Heart left ventricle (tissue), 16 donors: Measurements from ENCODE around the gene FATE1. TPM values are rescaled to one million over a fixed set of nuclear protein-coding genes. Genes with fewer than 3 reads are reported as not detected.
A peak's percentile ranks its signal among the peaks of the same experiment; 100 is the strongest.

ENCODE experiments used
- ATAC-seq, 4 donors: fragments of 200-7000 bp; cut with Tn5 transposase; one replicate each; pipeline ENCODE4 v1.9.1; 2020 to 2022; ENCODE audit warnings: moderate library complexity in 4 of 4, mild to moderate bottlenecking in 3 of 4, moderate number of reproducible peaks in 1 of 4
- DNase-seq, 5 donors: peaks; one replicate each; pipeline ENCODE4 v3.0.0-alpha.2; 2020
- H3K27ac ChIP-seq, 12 donors: fragments of 200-600 bp; sonication (generic) in 4 of 12; one replicate each; pipeline versions ENCODE4 v1.5.0 to v1.8.0; 2016 to 2022; ENCODE audit warnings: mild to moderate bottlenecking in 2 of 12
- H3K27me3 ChIP-seq, 9 donors: fragments of 200-600 bp; sonication (generic) in 2 of 9; one replicate each; pipeline versions ENCODE4 v1.5.1 to v1.8.0; 2016 to 2022; ENCODE audit warnings: mild to moderate bottlenecking in 3 of 9
- H3K36me3 ChIP-seq, 9 donors: fragments of 200-600 bp; sonication (generic) in 2 of 9; one replicate each; pipeline versions ENCODE4 v1.5.0 to v1.8.0; 2018 to 2022; ENCODE audit warnings: mild to moderate bottlenecking in 2 of 9
- H3K4me1 ChIP-seq, 12 donors: fragments of 200-600 bp; sonication (generic) in 4 of 12; one replicate each; pipeline versions ENCODE4 v1.5.0 to v1.8.0; 2016 to 2022; ENCODE audit warnings: mild to moderate bottlenecking in 3 of 12
- H3K4me3 ChIP-seq, 12 donors: fragments of 200-600 bp; sonication (generic) in 4 of 12; one replicate each; pipeline versions ENCODE4 v1.5.0 to v1.8.0; 2017 to 2022; ENCODE audit warnings: mild to moderate bottlenecking in 9 of 12, moderate library complexity in 4 of 12
- H3K9me3 ChIP-seq, 12 donors: fragments of 200-600 bp; sonication (generic) in 4 of 12; one replicate each; pipeline versions ENCODE4 v1.5.0 to v1.8.0; 2016 to 2022; ENCODE audit warnings: mild to moderate bottlenecking in 1 of 12
- CTCF ChIP-seq, 12 donors: fragments of 200-600 bp; sonication (generic) in 4 of 12; IDR thresholded peaks; one replicate each; pipeline versions ENCODE4 v1.5.0 to v1.8.0; 2018 to 2022; ENCODE audit warnings: antibody characterized with exemption in 12 of 12, mild to moderate bottlenecking in 5 of 12
- POLR2A ChIP-seq, 2 donors: fragments of 450-650 bp; IDR thresholded peaks; one replicate each; pipeline ENCODE4 v1.6.1; 2017; ENCODE audit warnings: antibody characterized with exemption in 2 of 2, mild to moderate bottlenecking in 2 of 2, moderate library complexity in 2 of 2
- WGBS, 4 donors: extraction: QIAGEN DNeasy Blood & Tissue Kit in 2 of 4; methylation state at CpG; one replicate each; pipeline versions ENCODE4 v1.1.5 to v1.1.7; 2013 to 2018; 5-methylcytosine and 5-hydroxymethylcytosine counted together
- intact Hi-C, 10 donors: fragments of 100-400 bp; cut with DNase I; formaldehyde crosslinking; loops; one replicate each; pipeline versions ENCODE4 v1.11.1 to v1.14.2; 2022
- polyA plus RNA-seq, 2 donors: library from polyadenylated mRNA; stranded (reverse); fragments of 200-250 nt; gene quantifications; one replicate each; pipeline ENCODE4 v1.2.3, GENCODE V29; 2013
- total RNA-seq, 9 donors: library from RNA; depleted of rRNA in 2 of 9; stranded (reverse); fragments of >200 nt in 2 of 9; fragmentation: NEBNext Ultra II Directional in 3 of 9; extraction: Animal tissue kit (Norgen Biotek cat#: 25700) in 3 of 9; gene quantifications; one replicate each; pipeline versions ENCODE4 v1.1.0 to v1.2.4, GENCODE V29; 2016 to 2023
- donor health status: ischemic (EF 13 %, LVEDD 7.1; RV severe dilation, severe dysfunction).
- donor health status: healthy with polysubstance abuse.
- donor health status: DM: no; HTN: yes; CAD: no.
- donor health status: DM: no; HTN: no; CAD: no.
- donor health status: ischemic (EF 25% LVEDD 6.9; RV normal size, moderate dysfunction).
- donor health status: ischemic (EF 25% LVEDD 5.7; RV mildly dilated, moderate dysfunction).
- donor health status: healthy.
- donor health status: DM: yes; HTN: yes; CAD: no.
- donor health status: ischemic (EF 35%, LVEDD 5.7; RV mildly dilated, moderate dysfunction).
- donor health status: nonischemic (EF 11% LVEDD 7.7; RV severe dilation, severe dysfunction).
- donor health status: DM: yes; HTN: yes; CAD: no.
- donor health status: PGD.
- donor health status: ischemic (EF 29% LVEDD 5.4; RV normal size, mild dysfunction).
- donor health status: nonischemic (EF 23%, LVEDD 6.1; RV moderate dilation, normal function).

FATE1 gene
- total and polyA plus RNA-seq, 11 donors = 0.27 to 1.1 (median 0.42) TPM; not detected in 4

GRCh38 chrX:151703487-151703886, 12.3 kb upstream of the FATE1 start:
- H3K4me1 ChIP-seq = peaks cover 0 to 14% (median 5%) of the 10 kb centered on the region in 12 donors
- H3K27me3 ChIP-seq = no peaks in the 10 kb centered on the region
- no peak overlapping the region for H3K4me3 ChIP-seq
- no peaks in the 10 kb centered on the region for H3K36me3 ChIP-seq
- H3K27ac ChIP-seq = peak overlapping the region in 2 of 12 donors; percentile 65 to 77
- TF ChIP-seq POLR2A (IDR thresholded peaks at IDR 0.05) (no peak), CTCF (IDR thresholded peaks at IDR 0.05) (no peak)
- 11 to 40% (median 15%) methylated on average over 7 of the region's 7 CpGs for WGBS, 4 donors
- intact Hi-C loops = no loop called here
- DNase-seq (peak; percentile 67 to 77 (median 75)), ATAC-seq (peak; percentile 73 to 90 (median 78))
- no peaks in the 10 kb centered on the region for H3K9me3 ChIP-seq

- intact Hi-C loops = no loop called here
- peak in 2 of 5 donors; percentile 19 to 27 for DNase-seq
- TF ChIP-seq POLR2A (IDR thresholded peaks at IDR 0.05) (no peak), CTCF (IDR thresholded peaks at IDR 0.05) (no peak)
- Histone ChIP-seq H3K27me3 (no peaks in the 10 kb centered on the region), H3K36me3 (no peaks in the 10 kb centered on the region), H3K9me3 (no peaks in the 10 kb centered on the region), H3K4me3 (peak overlapping the region in 8 of 12 donors; percentile 21 to 44 (median 29)), H3K27ac (peak overlapping the region in 10 of 12 donors; percentile 15 to 78 (median 56)), H3K4me1 (peaks cover 0 to 14% (median 5%) of the 10 kb centered on the region in 12 donors)
- peak in 2 of 4 donors; percentile 35 to 55 for ATAC-seq
- 28 to 64% (median 42%) methylated on average over 13 of the region's 13 CpGs for WGBS, 4 donors
Measured at GRCh38 chrX:151704041-151704663, 11.7 kb upstream of the FATE1 start.

DNA sequence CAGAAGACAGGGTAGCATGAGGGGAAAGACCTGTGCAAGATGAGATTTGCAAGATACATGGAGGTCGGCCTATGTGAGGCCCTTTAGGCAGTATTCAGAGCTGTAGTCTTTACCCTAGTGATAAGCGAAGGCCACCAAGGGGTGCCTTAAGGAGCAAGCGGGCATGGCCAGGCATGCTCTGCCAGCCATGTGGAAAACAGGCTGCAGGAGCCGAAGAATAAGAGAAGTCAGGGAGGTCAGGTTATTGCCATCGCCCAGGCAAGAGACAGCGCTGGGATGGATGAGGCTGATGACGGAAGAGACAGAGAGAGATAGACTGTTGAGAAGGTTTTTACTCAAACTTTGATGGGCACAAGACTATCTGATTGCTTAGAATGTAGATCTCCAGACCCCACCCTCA, 7.0 kb upstream of the FATE1 start:
- Histone ChIP-seq H3K4me1 (peaks cover 0 to 13% (median 0%) of the 10 kb centered on the region in 12 donors), H3K27ac (no peak overlapping the region), H3K4me3 (no peak overlapping the region), H3K36me3 (no peaks in the 10 kb centered on the region), H3K9me3 (no peaks in the 10 kb centered on the region), H3K27me3 (no peaks in the 10 kb centered on the region)
- 81 to 97% (median 84%) methylated on average over 7 of the region's 7 CpGs for WGBS, 4 donors
- no peak for TF ChIP-seq POLR2A (IDR thresholded peaks at IDR 0.05)
- no peak for TF ChIP-seq CTCF (IDR thresholded peaks at IDR 0.05)
- intact Hi-C loops = no loop called here
- DNase-seq (no peak), ATAC-seq (no peak)

- no peak for DNase-seq
- no peak for ATAC-seq
- WGBS, 4 donors = 47 to 78% (median 68%) methylated on average over 2 of the region's 2 CpGs
- H3K4me1 ChIP-seq = peaks cover 0 to 10% (median 0%) of the 10 kb centered on the region in 12 donors
- no peak overlapping the region for H3K4me3 ChIP-seq
- H3K9me3 ChIP-seq = no peaks in the 10 kb centered on the region
- no peak overlapping the region for H3K27ac ChIP-seq
- H3K27me3 ChIP-seq = no peaks in the 10 kb centered on the region
- H3K36me3 ChIP-seq = no peaks in the 10 kb centered on the region
- intact Hi-C loops = no loop called here
- TF ChIP-seq POLR2A (IDR thresholded peaks at IDR 0.05) (no peak), CTCF (IDR thresholded peaks at IDR 0.05) (no peak)
Measured at GRCh38 chrX:151710457-151710856, 5.4 kb upstream of the FATE1 start.
